H1 (cell line): Measurements from ENCODE around the gene HTR1D.
"Not testable (repeated sequence)": the region's sequence is repeated elsewhere in the genome, so short reads cannot be mapped to it uniquely, and the experiment has no call there.

Experiments used
- ASH2L ChIP-seq: fragments of 200-600, 300-600 bp; sonication (generic); IDR thresholded peaks from one replicate; pipeline ENCODE4 v1.7.1; 2017; ENCODE audit warnings: low read length
- EP300 ChIP-seq, 2 experiments: IDR thresholded peaks; 1 replicate in 1 of 2; 2 replicates in 1 of 2; pipeline ENCODE4 v1.6.1; 2011 to 2012; ENCODE audit warnings: low read depth in 2 of 2, low read length in 2 of 2, mild to moderate bottlenecking in 2 of 2, borderline replicate concordance in 1 of 2, inconsistent platforms in 1 of 2, moderate library complexity in 1 of 2
- POLR2A ChIP-seq, 2 experiments: IDR thresholded peaks; 1 replicate in 1 of 2; 2 replicates in 1 of 2; pipeline ENCODE4 v1.6.1; 2011; ENCODE audit warnings: low read depth in 2 of 2, low read length in 2 of 2, mild to moderate bottlenecking in 2 of 2; ENCODE audit errors: control extremely low read depth in 1 of 2
- POLR2AphosphoS5 ChIP-seq: IDR thresholded peaks from 2 replicates; pipeline ENCODE4 v1.6.1; 2011; ENCODE audit warnings: low read depth, low read length
- RAD21 ChIP-seq, 2 experiments: IDR thresholded peaks in 1 of 2; conservative IDR thresholded peaks in 1 of 2; 2 replicates each; pipeline ENCODE4 v1.6.1; 2011; ENCODE audit warnings: low read depth in 2 of 2, low read length in 2 of 2, improper control_type of control experiment in 1 of 2, inconsistent platforms in 1 of 2, mild to moderate bottlenecking in 1 of 2, moderate library complexity in 1 of 2
- SIN3A ChIP-seq, 2 experiments: IDR thresholded peaks in 1 of 2; conservative IDR thresholded peaks in 1 of 2; 2 replicates each; pipeline ENCODE4 v1.6.1; 2011 to 2012; ENCODE audit warnings: low read length in 2 of 2, improper control_type of control experiment in 1 of 2, low read depth in 1 of 2, mild to moderate bottlenecking in 1 of 2
- TF ChIP-seq, protein P1 (sequence below), 3 experiments: IDR thresholded peaks; 1 replicate in 2 of 3; 2 replicates in 1 of 3; pipeline versions ENCODE4 v1.5.1 to v1.6.1; 2011; ENCODE audit warnings: low read length in 3 of 3, mild to moderate bottlenecking in 3 of 3, inconsistent platforms in 2 of 3, low read depth in 1 of 3, moderate library complexity in 1 of 3; ENCODE audit not compliant: insufficient read depth in 1 of 3; ENCODE audit errors: control extremely low read depth in 1 of 3

DNA sequence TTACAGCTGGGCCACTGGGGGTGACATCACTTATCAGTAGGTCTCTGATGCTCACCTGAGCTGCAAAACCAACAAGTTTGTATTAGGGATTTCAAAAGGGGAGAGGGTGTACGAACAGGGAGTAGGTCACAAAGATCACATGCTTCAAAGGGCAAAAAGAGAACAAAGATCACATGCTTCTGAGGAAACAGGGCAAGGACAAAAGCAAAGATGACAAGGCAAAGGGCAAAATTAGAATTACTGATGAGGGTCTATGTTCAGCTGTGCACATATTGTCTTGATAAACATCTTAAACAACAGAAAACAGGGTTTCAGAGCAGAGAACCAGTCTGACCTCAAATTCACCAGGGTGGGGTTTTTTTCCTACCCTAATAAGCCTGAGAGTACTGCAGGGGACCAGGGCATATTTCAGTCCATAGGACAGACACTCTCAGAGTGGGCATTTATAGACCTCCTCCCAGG, 6.2 kb upstream of the HTR1D start:
- TF ChIP-seq, protein P1, sequence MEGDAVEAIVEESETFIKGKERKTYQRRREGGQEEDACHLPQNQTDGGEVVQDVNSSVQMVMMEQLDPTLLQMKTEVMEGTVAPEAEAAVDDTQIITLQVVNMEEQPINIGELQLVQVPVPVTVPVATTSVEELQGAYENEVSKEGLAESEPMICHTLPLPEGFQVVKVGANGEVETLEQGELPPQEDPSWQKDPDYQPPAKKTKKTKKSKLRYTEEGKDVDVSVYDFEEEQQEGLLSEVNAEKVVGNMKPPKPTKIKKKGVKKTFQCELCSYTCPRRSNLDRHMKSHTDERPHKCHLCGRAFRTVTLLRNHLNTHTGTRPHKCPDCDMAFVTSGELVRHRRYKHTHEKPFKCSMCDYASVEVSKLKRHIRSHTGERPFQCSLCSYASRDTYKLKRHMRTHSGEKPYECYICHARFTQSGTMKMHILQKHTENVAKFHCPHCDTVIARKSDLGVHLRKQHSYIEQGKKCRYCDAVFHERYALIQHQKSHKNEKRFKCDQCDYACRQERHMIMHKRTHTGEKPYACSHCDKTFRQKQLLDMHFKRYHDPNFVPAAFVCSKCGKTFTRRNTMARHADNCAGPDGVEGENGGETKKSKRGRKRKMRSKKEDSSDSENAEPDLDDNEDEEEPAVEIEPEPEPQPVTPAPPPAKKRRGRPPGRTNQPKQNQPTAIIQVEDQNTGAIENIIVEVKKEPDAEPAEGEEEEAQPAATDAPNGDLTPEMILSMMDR (IDR thresholded peaks at IDR 0.05; ENCODE audit: control extremely low read depth in 1 of 3, insufficient read depth in 1 of 3, low read depth in 1 of 3, low read length in 3 of 3): not testable (repeated sequence)
- not testable (repeated sequence) for TF ChIP-seq POLR2AphosphoS5; SIN3A (conservative IDR thresholded peaks at IDR 0.05 in 1 of 2, IDR thresholded peaks at IDR 0.05 in 1 of 2; ENCODE audit: low read depth in 1 of 2, low read length in 2 of 2); POLR2A (IDR thresholded peaks at IDR 0.05; ENCODE audit: control extremely low read depth in 1 of 2, low read depth in 2 of 2, low read length in 2 of 2); ASH2L; EP300 (IDR thresholded peaks at IDR 0.05; ENCODE audit: borderline replicate concordance in 1 of 2, low read depth in 2 of 2, low read length in 2 of 2); RAD21 (IDR thresholded peaks at IDR 0.05 in 1 of 2, conservative IDR thresholded peaks at IDR 0.05 in 1 of 2; ENCODE audit: low read depth in 2 of 2, low read length in 2 of 2)
